HCT116 (cell line): ENCODE data around the gene GRB10. TPM values are rescaled to one million over a fixed set of nuclear protein-coding genes. Genes with fewer than 3 reads are reported as not detected.

ENCODE experiments used
- ATAC-seq: fragments of 200-7000 bp; cut with Tn5 transposase; 2 replicates; pipeline ENCODE4 v1.9.1; 2020; ENCODE audit warnings: mild to moderate bottlenecking, moderate library complexity
- BruUV-seq: library from RNA; stranded (reverse); fragments of 400-500 nt; replicated peaks from 2 replicates; lab custom pipeline; 2021; lab: Mats Ljungman, UMichigan
- CTCF ChIA-PET: fragments of 300-600 bp; sonication (Branson Sonifier 250); formaldehyde crosslinking; loops from one replicate; lab custom pipeline; 2021; ENCODE audit warnings: antibody characterized with exemption; lab: Charles Lee
- POLR2A ChIA-PET: fragments of 300-600, 350-600 bp; sonication (Branson Sonifier 250); formaldehyde crosslinking; loops from one replicate; lab custom pipeline; 2021; ENCODE audit warnings: antibody characterized with exemption; lab: Charles Lee
- RAD21 ChIA-PET, 2 experiments: fragments of 300-600 bp; sonication (Branson Sonifier 250); formaldehyde crosslinking; loops; one replicate each; lab custom pipeline; 2023; ENCODE audit warnings: low total read pairs in 2 of 2; ENCODE audit not compliant: uncharacterized antibody in 2 of 2, unreplicated experiment in 2 of 2, low non-redundant PET in 1 of 2; lab: Charles Lee
- DNase-seq: peaks from one replicate; pipeline ENCODE4 v3.0.0-alpha.2; 2010; ENCODE audit warnings: low read depth, low spot score
- H2AFZ ChIP-seq: fragments of 200-600 bp; shearing (Covaris generic), sonication (generic); 2 replicates; pipeline ENCODE4 v1.6.1; 2017; ENCODE audit warnings: low read depth, mixed run types, mixed read lengths, antibody characterized with exemption, low read length; ENCODE audit not compliant: poor library complexity, severe bottlenecking
- H3K27ac ChIP-seq: 2 replicates; pipeline ENCODE4 v1.5.1; 2012; ENCODE audit warnings: low read depth, low read length
- H3K27me3 ChIP-seq: fragments of 200-600 bp; sonication (generic); 2 replicates; pipeline ENCODE4 v1.6.1; 2016; ENCODE audit warnings: mixed run types, low read length, mixed read lengths; ENCODE audit not compliant: insufficient read depth
- H3K36me3 ChIP-seq, 2 experiments: fragments of 200-500 bp in 1 of 2; fragments of 200-600 bp in 1 of 2; sonication (Bioruptor generic) in 1 of 2; sonication (generic) in 1 of 2; 2 replicates each; pipeline versions ENCODE4 v1.5.1 to v1.6.1; 2014 to 2016; ENCODE audit warnings: low read length in 2 of 2, inconsistent platforms in 1 of 2, mixed read lengths in 1 of 2, mixed run types in 1 of 2; ENCODE audit not compliant: insufficient read depth in 2 of 2, control insufficient read depth in 1 of 2
- H3K4me1 ChIP-seq, 2 experiments: fragments of 200-600 bp in 1 of 2; sonication (generic) in 1 of 2; 2 replicates each; pipeline versions ENCODE4 v1.5.1 to v1.6.1; 2012 to 2017; ENCODE audit warnings: low read length in 2 of 2, inconsistent platforms in 1 of 2, mild to moderate bottlenecking in 1 of 2, mixed read lengths in 1 of 2, mixed run types in 1 of 2, moderate library complexity in 1 of 2; ENCODE audit not compliant: insufficient read depth in 2 of 2, control insufficient read depth in 1 of 2
- H3K4me2 ChIP-seq: fragments of 200-600 bp; sonication (generic); 2 replicates; pipeline ENCODE4 v1.6.1; 2017; ENCODE audit warnings: mixed run types, low read length, mixed read lengths
- H3K4me3 ChIP-seq, 2 experiments: fragments of 200-600 bp in 1 of 2; sonication (generic) in 1 of 2; replicated peaks in 1 of 2; 2 replicates each; pipeline ENCODE4 v1.5.1; 2011 to 2016; ENCODE audit warnings: low read length in 2 of 2, control low read depth in 1 of 2, low read depth in 1 of 2, mild to moderate bottlenecking in 1 of 2, mixed read lengths in 1 of 2, mixed run types in 1 of 2
- H3K79me2 ChIP-seq: fragments of 200-600 bp; sonication (generic); 2 replicates; pipeline ENCODE4 v1.6.1; 2017; ENCODE audit warnings: mild to moderate bottlenecking, mixed run types, low read length, moderate library complexity, mixed read lengths; ENCODE audit not compliant: insufficient read depth
- H3K9ac ChIP-seq: fragments of 200-600 bp; sonication (generic); 2 replicates; pipeline ENCODE4 v1.6.1; 2016; ENCODE audit warnings: low read length, mixed read lengths
- H3K9me2 ChIP-seq: fragments of 200-600 bp; sonication (generic), shearing (Covaris generic); 2 replicates; pipeline ENCODE4 v1.6.1; 2017; ENCODE audit warnings: mixed run types, mild to moderate bottlenecking, moderate library complexity; ENCODE audit not compliant: insufficient read depth
- H3K9me3 ChIP-seq, 2 experiments: fragments of 200-500 bp in 1 of 2; fragments of 200-600 bp in 1 of 2; sonication (Bioruptor generic) in 1 of 2; sonication (generic) in 1 of 2; 2 replicates each; pipeline ENCODE4 v1.6.1; 2014 to 2017; ENCODE audit warnings: low read length in 2 of 2, mixed read lengths in 2 of 2, inconsistent platforms in 1 of 2, low read depth in 1 of 2, mild to moderate bottlenecking in 1 of 2, mixed run types in 1 of 2, moderate library complexity in 1 of 2; ENCODE audit not compliant: control insufficient read depth in 1 of 2, insufficient read depth in 1 of 2
- H4K20me1 ChIP-seq: fragments of 200-600 bp; sonication (generic), shearing (Covaris generic); 2 replicates; pipeline ENCODE4 v1.6.1; 2017; ENCODE audit warnings: mixed run types, mild to moderate bottlenecking, moderate library complexity; ENCODE audit not compliant: insufficient read depth
- CBX3 ChIP-seq: IDR thresholded peaks from 2 replicates; pipeline ENCODE4 v1.6.1; 2012; ENCODE audit warnings: low read depth
- CEBPB ChIP-seq: IDR thresholded peaks from 2 replicates; pipeline ENCODE4 v1.6.1; 2012; ENCODE audit warnings: low read depth
- ELF1 ChIP-seq: IDR thresholded peaks from 2 replicates; pipeline ENCODE4 v1.6.1; 2012; ENCODE audit warnings: low read depth, borderline replicate concordance
- EZH2phosphoT487 ChIP-seq: fragments of 200-600 bp; IDR thresholded peaks from 2 replicates; pipeline ENCODE4 v1.6.1; 2018; ENCODE audit warnings: antibody characterized with exemption, borderline replicate concordance
- JUND ChIP-seq: IDR thresholded peaks from 2 replicates; pipeline ENCODE4 v1.6.1; 2012
- POLR2A ChIP-seq: IDR thresholded peaks from 2 replicates; pipeline ENCODE4 v1.7.0; 2011; ENCODE audit warnings: borderline replicate concordance; ENCODE audit not compliant: insufficient read depth, insufficient read length; ENCODE audit errors: extremely low read depth
- POLR2AphosphoS5 ChIP-seq: IDR thresholded peaks from 2 replicates; pipeline ENCODE4 v1.6.1; 2011; ENCODE audit warnings: mild to moderate bottlenecking, low read depth, low read length, moderate library complexity
- RAD21 ChIP-seq: IDR thresholded peaks from 2 replicates; pipeline ENCODE4 v1.6.1; 2012; ENCODE audit warnings: low read depth, mild to moderate bottlenecking
- SIN3A ChIP-seq: IDR thresholded peaks from 2 replicates; pipeline ENCODE4 v1.6.1; 2012; ENCODE audit warnings: low read depth
- SP1 ChIP-seq: IDR thresholded peaks from 2 replicates; pipeline ENCODE4 v1.6.1; 2012; ENCODE audit warnings: low read depth
- SRF ChIP-seq: IDR thresholded peaks from 2 replicates; pipeline ENCODE4 v1.6.1; 2012; ENCODE audit warnings: low read depth
- TCF7L2 ChIP-seq: IDR thresholded peaks from 2 replicates; pipeline ENCODE4 v1.7.0; 2011; ENCODE audit warnings: borderline replicate concordance, inconsistent platforms; ENCODE audit not compliant: insufficient read depth, insufficient read length; ENCODE audit errors: extremely low read depth
- YY1 ChIP-seq: IDR thresholded peaks from 2 replicates; pipeline ENCODE4 v1.6.1; 2011; ENCODE audit warnings: low read length, low read depth, moderate library complexity, mild to moderate bottlenecking; ENCODE audit not compliant: insufficient replicate concordance; ENCODE audit errors: extremely low read depth
- ZBTB33 ChIP-seq: IDR thresholded peaks from 2 replicates; pipeline ENCODE4 v1.6.1; 2011; ENCODE audit warnings: mild to moderate bottlenecking, low read length, moderate library complexity; ENCODE audit not compliant: insufficient replicate concordance; ENCODE audit errors: extremely low read depth
- ZFX ChIP-seq: fragments of 450-650 bp; IDR thresholded peaks from 2 replicates; pipeline ENCODE4 v1.6.1; 2017
- ZNF274 ChIP-seq: fragments of 200-500 bp; sonication (Bioruptor generic); IDR thresholded peaks from 2 replicates; pipeline ENCODE4 v1.6.1; 2014; ENCODE audit warnings: mild to moderate bottlenecking, low read depth, low read length, inconsistent platforms
- intact Hi-C: fragments of 100-400 bp; cut with micrococcal nuclease; formaldehyde crosslinking; loops from 2 replicates; pipeline ENCODE4 v1.10.0; 2022
- total RNA-seq: library from RNA; stranded (reverse); gene quantifications from one replicate; pipeline ENCODE4 v1.2.1, GENCODE V29; 2021; ENCODE audit not compliant: unreplicated experiment
- TF ChIP-seq, protein P1 (sequence below): IDR thresholded peaks from 2 replicates; pipeline ENCODE4 v1.6.1; 2012
- TF ChIP-seq, protein P2 (sequence below): IDR thresholded peaks from 2 replicates; pipeline ENCODE4 v1.6.1; 2012

GRB10 gene
- total RNA-seq, 1 experiment from 2014 or later = 37.3 TPM

DNA sequence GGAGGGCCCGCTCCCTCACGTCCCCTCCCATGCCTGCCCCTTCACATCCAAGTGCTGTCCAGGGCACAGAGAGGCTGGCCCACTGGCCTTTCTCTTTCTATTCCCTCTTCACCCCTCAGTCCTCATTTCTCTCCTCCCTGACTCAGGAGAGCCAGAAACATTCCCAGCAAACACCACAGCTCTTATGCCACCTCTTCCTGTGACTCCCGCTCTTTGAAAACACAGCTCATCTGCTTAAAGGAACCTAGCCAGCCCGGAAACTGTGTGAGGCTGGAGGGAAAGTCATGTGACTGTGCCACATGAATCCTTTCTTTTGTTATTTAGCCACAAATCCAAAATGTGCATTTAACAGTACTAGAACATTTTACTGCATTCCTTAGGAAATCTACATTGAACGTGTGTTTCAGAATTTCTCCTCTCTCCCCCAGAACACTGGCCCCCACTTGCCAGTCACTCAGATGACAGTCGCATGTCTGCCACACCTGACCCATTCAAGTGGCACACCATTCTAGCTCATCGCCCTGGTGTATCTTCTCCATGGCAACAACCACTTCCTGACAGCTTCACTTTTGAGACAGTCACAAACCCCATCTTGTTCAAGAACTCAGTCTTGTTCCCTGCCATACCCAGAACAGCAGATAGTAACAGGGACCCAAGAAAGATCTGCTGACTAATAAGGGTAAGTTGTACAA is 42.8 kb downstream of the GRB10 start:
- TF ChIP-seq ZFX (no peak), ELF1 (no peak), RAD21 (no peak), CBX3 (no peak), TCF7L2 (no peak), SIN3A (no peak), JUND (no peak), SRF (no peak), POLR2AphosphoS5 (no peak), CEBPB (no peak), EZH2phosphoT487 (no peak), ZBTB33 (no peak), POLR2A (no peak), YY1 (no peak), SP1 (no peak), ZNF274 (no peak)
- TF ChIP-seq, protein P1, sequence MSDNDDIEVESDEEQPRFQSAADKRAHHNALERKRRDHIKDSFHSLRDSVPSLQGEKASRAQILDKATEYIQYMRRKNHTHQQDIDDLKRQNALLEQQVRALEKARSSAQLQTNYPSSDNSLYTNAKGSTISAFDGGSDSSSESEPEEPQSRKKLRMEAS = no peak
- TF ChIP-seq, protein P2, sequence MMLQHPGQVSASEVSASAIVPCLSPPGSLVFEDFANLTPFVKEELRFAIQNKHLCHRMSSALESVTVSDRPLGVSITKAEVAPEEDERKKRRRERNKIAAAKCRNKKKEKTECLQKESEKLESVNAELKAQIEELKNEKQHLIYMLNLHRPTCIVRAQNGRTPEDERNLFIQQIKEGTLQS = no peak
- no peaks in the 10 kb centered on the region for H3K9me2 ChIP-seq
- H4K20me1 ChIP-seq = no peaks in the 10 kb centered on the region
- H3K9ac ChIP-seq = no peak overlapping the region
- intact Hi-C loops = no loop called here
- CTCF ChIA-PET = no interaction called here
- H2AFZ ChIP-seq = no peak overlapping the region
- H3K4me2 ChIP-seq = no peak overlapping the region
- no peak overlapping the region for H3K4me3 ChIP-seq
- POLR2A ChIA-PET = no interaction called here
- no peaks in the 10 kb centered on the region for H3K79me2 ChIP-seq
- no TSS peak for BruUV-seq
- ATAC-seq = no peak
- no peaks in the 10 kb centered on the region for H3K36me3 ChIP-seq
- DNase-seq = no peak
- H3K27ac ChIP-seq = no peak overlapping the region
- H3K27me3 ChIP-seq = no peaks in the 10 kb centered on the region
- RAD21 ChIA-PET = no interaction called here
- H3K9me3 ChIP-seq = no peaks in the 10 kb centered on the region
- no peaks in the 10 kb centered on the region for H3K4me1 ChIP-seq
